ENCODE results near the gene PTPN21. TPM values are rescaled to one million over a fixed set of nuclear protein-coding genes. Genes with fewer than 3 reads are reported as not detected.

Gene PTPN21
- total RNA-seq, 1 donor: 16.2 TPM

DNA sequence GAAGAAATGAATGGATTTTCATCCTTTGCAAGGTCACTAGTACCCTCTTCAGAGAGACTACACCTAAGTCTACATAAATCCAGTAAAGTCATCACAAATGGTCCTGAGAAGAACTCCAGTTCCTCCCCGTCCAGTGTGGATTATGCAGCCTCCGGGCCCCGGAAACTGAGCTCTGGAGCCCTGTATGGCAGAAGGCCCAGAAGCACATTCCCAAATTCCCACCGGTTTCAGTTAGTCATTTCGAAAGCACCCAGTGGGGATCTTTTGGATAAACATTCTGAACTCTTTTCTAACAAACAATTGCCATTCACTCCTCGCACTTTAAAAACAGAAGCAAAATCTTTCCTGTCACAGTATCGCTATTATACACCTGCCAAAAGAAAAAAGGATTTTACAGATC, 128.5 kb downstream of the PTPN21 start:
- TF ChIP-seq, protein P1, sequence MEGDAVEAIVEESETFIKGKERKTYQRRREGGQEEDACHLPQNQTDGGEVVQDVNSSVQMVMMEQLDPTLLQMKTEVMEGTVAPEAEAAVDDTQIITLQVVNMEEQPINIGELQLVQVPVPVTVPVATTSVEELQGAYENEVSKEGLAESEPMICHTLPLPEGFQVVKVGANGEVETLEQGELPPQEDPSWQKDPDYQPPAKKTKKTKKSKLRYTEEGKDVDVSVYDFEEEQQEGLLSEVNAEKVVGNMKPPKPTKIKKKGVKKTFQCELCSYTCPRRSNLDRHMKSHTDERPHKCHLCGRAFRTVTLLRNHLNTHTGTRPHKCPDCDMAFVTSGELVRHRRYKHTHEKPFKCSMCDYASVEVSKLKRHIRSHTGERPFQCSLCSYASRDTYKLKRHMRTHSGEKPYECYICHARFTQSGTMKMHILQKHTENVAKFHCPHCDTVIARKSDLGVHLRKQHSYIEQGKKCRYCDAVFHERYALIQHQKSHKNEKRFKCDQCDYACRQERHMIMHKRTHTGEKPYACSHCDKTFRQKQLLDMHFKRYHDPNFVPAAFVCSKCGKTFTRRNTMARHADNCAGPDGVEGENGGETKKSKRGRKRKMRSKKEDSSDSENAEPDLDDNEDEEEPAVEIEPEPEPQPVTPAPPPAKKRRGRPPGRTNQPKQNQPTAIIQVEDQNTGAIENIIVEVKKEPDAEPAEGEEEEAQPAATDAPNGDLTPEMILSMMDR (IDR thresholded peaks at IDR 0.05; ENCODE audit: insufficient read depth, low read length): no peak
- H3K4me3 ChIP-seq (ENCODE audit: low read depth, low read length): no peak overlapping the region
- peak; percentile 36 for DNase-seq (ENCODE audit: low read depth)

DNA sequence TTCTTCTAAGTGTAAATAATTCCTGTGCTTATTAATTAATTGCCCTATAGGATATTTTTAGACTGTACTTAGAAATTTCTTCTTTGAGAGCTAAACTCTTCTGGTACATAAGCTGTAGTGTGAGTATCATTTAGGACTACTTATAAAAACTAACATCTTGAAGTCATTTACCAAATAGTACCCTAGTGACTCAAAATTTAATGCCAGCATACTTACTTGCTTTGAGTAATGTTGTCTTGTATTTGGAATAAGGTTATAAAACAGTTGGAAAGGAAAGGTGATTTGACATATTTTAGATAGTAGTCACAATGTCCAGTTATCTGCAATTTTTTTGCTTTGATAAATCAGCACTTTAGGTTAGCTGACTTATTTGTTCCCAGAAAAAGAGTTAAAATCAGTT, 130.2 kb downstream of the PTPN21 start:
- peak; percentile 57 for DNase-seq (ENCODE audit: low read depth)
- TF ChIP-seq, protein P1 (IDR thresholded peaks at IDR 0.05; ENCODE audit: insufficient read depth, low read length): no peak
- no peak overlapping the region for H3K4me3 ChIP-seq (ENCODE audit: low read depth, low read length)

DNA sequence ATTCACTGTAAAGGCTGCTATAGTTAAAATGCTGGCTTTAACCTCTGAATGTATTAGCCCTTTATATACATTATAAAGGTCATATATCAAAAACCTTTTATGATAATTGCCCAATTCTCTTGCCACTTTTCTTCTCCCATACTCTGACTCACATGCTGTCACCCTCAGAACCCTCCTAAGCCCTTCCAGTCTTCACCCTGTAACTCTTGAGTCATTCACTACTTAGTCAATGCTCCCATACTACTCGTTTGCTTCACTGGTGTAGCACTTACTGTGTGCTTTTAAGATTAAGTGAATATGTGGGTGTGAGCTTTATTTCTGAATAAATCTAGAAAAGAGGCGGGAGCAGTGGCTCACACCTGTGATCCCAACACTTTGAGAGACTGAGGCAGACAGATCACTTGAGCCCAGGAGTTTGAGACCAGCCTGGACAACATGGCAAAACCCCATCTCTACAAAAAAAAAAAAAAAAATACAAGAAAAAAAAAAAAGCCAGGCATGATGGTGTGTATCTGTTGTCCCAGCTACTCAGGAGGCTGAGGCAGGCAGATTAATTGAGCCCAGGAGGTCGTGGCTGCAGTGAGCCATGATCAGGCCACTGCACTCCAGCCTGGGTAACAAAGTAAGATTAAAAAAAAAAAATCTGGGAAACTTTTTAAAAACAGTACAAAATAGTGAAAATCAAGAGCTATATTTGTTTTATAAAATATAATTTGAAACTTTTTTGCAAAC, 131.7 kb downstream of the PTPN21 start:
- H3K4me3 ChIP-seq (ENCODE audit: low read depth, low read length): no peak overlapping the region
- TF ChIP-seq, protein P1 (IDR thresholded peaks at IDR 0.05; ENCODE audit: insufficient read depth, low read length): no peak

DNA sequence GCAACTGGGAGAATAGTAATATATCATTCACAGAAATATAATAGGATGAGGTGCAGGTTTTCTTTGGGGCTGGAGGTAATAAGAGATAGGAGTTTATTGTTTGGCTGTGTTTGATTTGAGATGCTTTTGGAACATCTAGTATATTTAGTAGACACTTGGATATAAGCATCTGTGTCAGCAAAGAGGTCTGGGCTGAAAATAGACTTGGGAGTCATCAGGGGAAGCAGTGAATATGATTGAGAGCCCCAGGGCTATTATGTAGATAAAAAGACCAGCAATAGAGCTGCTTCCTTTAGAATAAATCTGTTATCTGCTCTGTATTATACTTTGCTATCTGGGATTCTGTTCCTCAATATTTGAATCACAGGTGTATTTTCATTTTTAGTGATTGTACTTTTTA, 132.8 kb downstream of the PTPN21 start:
- TF ChIP-seq, protein P1 (IDR thresholded peaks at IDR 0.05; ENCODE audit: insufficient read depth, low read length): no peak
- DNase-seq (ENCODE audit: low read depth): no peak
- H3K4me3 ChIP-seq (ENCODE audit: low read depth, low read length): no peak overlapping the region

More for the DNA sequence above, 131.7 kb downstream of the PTPN21 start:
- peak; percentile 55 for DNase-seq (ENCODE audit: low read depth)

DNA sequence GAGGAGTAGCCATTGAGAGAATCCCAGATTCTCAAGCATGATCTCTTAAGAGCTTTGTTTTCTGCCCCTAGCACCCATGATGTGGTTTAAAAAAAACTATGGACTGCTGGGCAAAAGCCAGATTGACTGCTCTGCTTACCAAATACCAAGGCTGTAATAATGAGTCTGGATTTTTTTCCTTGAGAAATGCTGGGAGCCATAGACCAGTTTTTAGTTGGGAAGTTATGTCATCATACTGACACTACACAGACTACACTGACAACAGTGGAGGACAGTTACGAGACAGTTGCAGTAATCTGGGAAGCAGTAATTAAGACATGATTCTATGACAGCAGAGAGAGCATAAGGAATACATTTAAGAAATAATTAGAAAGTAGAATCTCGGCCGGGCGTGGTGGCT, 133.5 kb downstream of the PTPN21 start:
- peak; percentile 43 for DNase-seq (ENCODE audit: low read depth)

DNA sequence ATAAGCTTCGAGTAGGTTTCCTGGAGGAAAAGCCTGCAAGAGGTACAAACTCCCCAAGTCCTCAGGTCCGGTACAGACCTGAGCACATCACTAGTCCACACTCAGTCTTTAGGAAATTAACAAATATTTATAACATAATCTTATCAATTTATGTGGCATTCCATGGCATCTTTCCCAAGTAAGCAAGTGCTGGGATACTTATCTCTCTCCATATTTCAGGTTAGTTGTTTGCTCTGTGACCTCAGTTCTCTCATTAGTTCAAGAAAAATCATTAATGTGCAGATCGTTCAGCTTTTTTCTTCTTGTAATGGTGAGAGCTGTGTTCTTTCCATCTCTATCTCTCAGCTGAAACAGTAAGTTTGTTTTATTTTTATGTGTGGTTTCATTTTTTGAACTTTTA, 134.6 kb downstream of the PTPN21 start:
- DNase-seq (ENCODE audit: low read depth): no peak
- TF ChIP-seq, protein P1 (IDR thresholded peaks at IDR 0.05; ENCODE audit: insufficient read depth, low read length): no peak
- no peak overlapping the region for H3K4me3 ChIP-seq (ENCODE audit: low read depth, low read length)

More for the DNA sequence above, 133.5 kb downstream of the PTPN21 start:
- H3K4me3 ChIP-seq (ENCODE audit: low read depth, low read length): no peak overlapping the region
- TF ChIP-seq, protein P1 (IDR thresholded peaks at IDR 0.05; ENCODE audit: insufficient read depth, low read length): no peak

DNA sequence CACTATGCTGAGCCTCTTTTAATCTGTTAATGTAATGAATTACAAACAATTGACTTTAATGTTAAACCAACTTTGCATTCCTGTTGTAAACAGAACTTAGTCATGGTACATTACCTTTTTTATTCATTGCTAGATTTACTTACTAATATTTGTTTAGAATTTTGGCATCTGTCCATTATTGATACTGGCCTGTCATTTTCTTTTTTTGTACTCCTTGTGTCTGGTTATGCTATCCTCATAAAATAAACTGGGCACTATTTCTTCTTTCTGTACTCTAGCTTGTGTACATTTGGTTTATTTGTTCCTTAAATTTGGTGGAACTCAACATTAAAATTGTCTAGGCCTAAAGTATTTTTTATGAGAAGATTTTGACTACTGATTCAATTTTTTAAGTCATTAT, 137.2 kb downstream of the PTPN21 start:
- no peak for DNase-seq (ENCODE audit: low read depth)
- TF ChIP-seq, protein P1 (IDR thresholded peaks at IDR 0.05; ENCODE audit: insufficient read depth, low read length): no peak
- no peak overlapping the region for H3K4me3 ChIP-seq (ENCODE audit: low read depth, low read length)
